ENCODE data around the gene SIM2. TPM values are rescaled to one million over a fixed set of nuclear protein-coding genes. Genes with fewer than 3 reads are reported as not detected.

SIM2 gene
- total and polyA plus RNA-seq, 3 donors from 2014 or later, result 0.19 to 0.90 (median 0.71) TPM

- intact Hi-C loops (cut with DNase I; ENCODE audit: low total_unique reads), result no loop called here
- Histone ChIP-seq H3K27ac (no peak overlapping the region), H3K4me3 (peak overlapping the region; percentile 54 to 61), H3K9me3 (no peaks in the 10 kb centered on the region), H3K4me1 (peaks cover 4% of the 10 kb centered on the region), H3K27me3 (no peaks in the 10 kb centered on the region), H3K36me3 (ENCODE audit: low read depth, missing control alignments) (no peaks in the 10 kb centered on the region)
- DNase-seq, result peak; percentile 73
- 14 to 17% methylated on average over 7 to 32 of the region's 80 CpGs for WGBS, 2 donors
- TF ChIP-seq POLR2A (IDR thresholded peaks at IDR 0.05) (no peak), CTCF (IDR thresholded peaks at IDR 0.05) (peak in 1 of 3 experiments; percentile 53)
Measured at GRCh38 chr21:36747815-36748383, 49.0 kb downstream of the SIM2 start.

- H3K27ac ChIP-seq, result no peak overlapping the region
- no peaks in the 10 kb centered on the region for H3K9me3 ChIP-seq
- 75 to 85% methylated on average over 14 of the region's 14 CpGs for WGBS, 2 donors
- peaks cover 4% of the 10 kb centered on the region for H3K4me1 ChIP-seq
- no peak for DNase-seq
- intact Hi-C loops (cut with DNase I; ENCODE audit: low total_unique reads), result no loop called here
- H3K4me3 ChIP-seq, result no peak overlapping the region
- H3K27me3 ChIP-seq, result no peaks in the 10 kb centered on the region
- no peak for TF ChIP-seq CTCF (IDR thresholded peaks at IDR 0.05)
- no peak for TF ChIP-seq POLR2A (IDR thresholded peaks at IDR 0.05)
- no peaks in the 10 kb centered on the region for H3K36me3 ChIP-seq (ENCODE audit: low read depth, missing control alignments)
Measured at GRCh38 chr21:36749935-36750575, 51.1 kb downstream of the SIM2 start.

GRCh38 chr21:36750576-36750959, 51.7 kb downstream of the SIM2 start:
- no peak for DNase-seq
- 94 to 97% methylated on average over 2 of the region's 2 CpGs for WGBS, 2 donors
- intact Hi-C loops (cut with DNase I; ENCODE audit: low total_unique reads), result no loop called here
- Histone ChIP-seq H3K4me3 (no peak overlapping the region), H3K36me3 (ENCODE audit: low read depth, missing control alignments) (no peaks in the 10 kb centered on the region), H3K27me3 (no peaks in the 10 kb centered on the region), H3K9me3 (no peaks in the 10 kb centered on the region), H3K27ac (no peak overlapping the region), H3K4me1 (peaks cover 4% of the 10 kb centered on the region)
- TF ChIP-seq POLR2A (IDR thresholded peaks at IDR 0.05) (no peak), CTCF (IDR thresholded peaks at IDR 0.05) (no peak)

- Histone ChIP-seq H3K4me1 (peaks cover 4% of the 10 kb centered on the region), H3K9me3 (no peaks in the 10 kb centered on the region), H3K27me3 (no peaks in the 10 kb centered on the region), H3K27ac (no peak overlapping the region), H3K4me3 (no peak overlapping the region), H3K36me3 (ENCODE audit: low read depth, missing control alignments) (no peaks in the 10 kb centered on the region)
- TF ChIP-seq POLR2A (IDR thresholded peaks at IDR 0.05), result no peak
- no peak for TF ChIP-seq CTCF (IDR thresholded peaks at IDR 0.05)
- DNase-seq, result no peak
- intact Hi-C loops (cut with DNase I; ENCODE audit: low total_unique reads), result no loop called here
- WGBS, 2 donors, result 75 to 78% methylated on average over 9 to 10 of the region's 10 CpGs
Measured at GRCh38 chr21:36751383-36751782, 52.5 kb downstream of the SIM2 start.

- intact Hi-C loops (cut with DNase I; ENCODE audit: low total_unique reads), result no loop called here
- Histone ChIP-seq H3K4me3 (no peak overlapping the region), H3K36me3 (ENCODE audit: low read depth, missing control alignments) (no peaks in the 10 kb centered on the region), H3K27me3 (no peaks in the 10 kb centered on the region), H3K27ac (no peak overlapping the region), H3K9me3 (no peaks in the 10 kb centered on the region), H3K4me1 (no peaks in the 10 kb centered on the region)
- no peak for DNase-seq
- 83 to 94% methylated on average over 3 of the region's 3 CpGs for whole genome bisulfite sequencing, 2 donors
- TF ChIP-seq POLR2A (IDR thresholded peaks at IDR 0.05) (no peak), CTCF (IDR thresholded peaks at IDR 0.05) (no peak)
Measured at GRCh38 chr21:36753556-36753955, 54.6 kb downstream of the SIM2 start.

All from testis (tissue), 3 donors.